Endothelial cell of umbilical vein (primary cell): Measurements from ENCODE around the gene AUTS2. TPM values are rescaled to one million over a fixed set of nuclear protein-coding genes. Genes with fewer than 3 reads are reported as not detected.

ENCODE experiments used
- BruUV-seq: library from RNA; stranded (reverse); fragments of 400-500 nt; replicated peaks from 2 replicates; lab custom pipeline; 2021; lab: Mats Ljungman, UMichigan
- CTCF ChIA-PET: fragments of 300-600, 350-600 bp; sonication (Branson Sonifier 250); formaldehyde crosslinking; loops from one replicate; lab custom pipeline; 2021; ENCODE audit warnings: antibody characterized with exemption, inconsistent platforms; lab: Charles Lee
- POLR2A ChIA-PET: fragments of 300-600, 350-600 bp; sonication (Branson Sonifier 250); formaldehyde crosslinking; loops from one replicate; lab custom pipeline; 2021; ENCODE audit warnings: antibody characterized with exemption, inconsistent platforms; lab: Charles Lee
- DNase-seq: peaks from one replicate; pipeline ENCODE4 v3.0.0-alpha.2; 2011; ENCODE audit warnings: low read depth, low spot score
- FAIRE-seq: peaks from 2 replicates; lab custom pipeline; 2011; peaks lifted over from hg19 to GRCh38; lab: Jason Lieb, UNC
- H2AFZ ChIP-seq: 2 replicates; pipeline ENCODE4 v1.6.0; 2012; ENCODE audit warnings: low read depth, low read length, control low read depth, inconsistent platforms
- H3K27ac ChIP-seq: 2 replicates; pipeline ENCODE4 v1.5.1; 2011; ENCODE audit warnings: low read depth, mild to moderate bottlenecking, control low read depth, low read length, moderate library complexity; ENCODE audit not compliant: insufficient read depth
- H3K27me3 ChIP-seq, 2 experiments: 2 replicates each; pipeline versions ENCODE4 v1.6.0 to v1.6.1; 2011; ENCODE audit warnings: low read length in 2 of 2, mixed read lengths in 1 of 2; ENCODE audit not compliant: control insufficient read depth in 2 of 2, insufficient read depth in 2 of 2
- H3K36me3 ChIP-seq, 2 experiments: 2 replicates in 1 of 2; 3 replicates in 1 of 2; pipeline ENCODE4 v1.5.1; 2011; ENCODE audit warnings: low read length in 2 of 2, mild to moderate bottlenecking in 1 of 2, moderate library complexity in 1 of 2; ENCODE audit not compliant: control insufficient read depth in 2 of 2, insufficient read depth in 2 of 2; ENCODE audit errors: extremely low read depth in 1 of 2
- H3K4me1 ChIP-seq: 3 replicates; pipeline ENCODE4 v1.5.1; 2011; ENCODE audit warnings: mild to moderate bottlenecking, low read length; ENCODE audit not compliant: control insufficient read depth, insufficient read depth; ENCODE audit errors: extremely low read depth
- H3K4me2 ChIP-seq: 2 replicates; pipeline ENCODE4 v1.6.1; 2011; ENCODE audit warnings: low read length, control low read depth, mixed read lengths; ENCODE audit not compliant: insufficient read depth
- H3K4me3 ChIP-seq, 3 experiments: fragments of 200-600 bp in 1 of 3; sonication (generic), shearing (Covaris generic) in 1 of 3; replicated peaks in 1 of 3; 2 replicates each; pipeline ENCODE4 v1.5.1; 2011 to 2016; ENCODE audit warnings: control low read depth in 3 of 3, low read length in 3 of 3, mild to moderate bottlenecking in 2 of 3, inconsistent platforms in 1 of 3, low read depth in 1 of 3, moderate library complexity in 1 of 3; ENCODE audit not compliant: insufficient read depth in 1 of 3
- H3K79me2 ChIP-seq: 2 replicates; pipeline ENCODE4 v1.6.0; 2012; ENCODE audit warnings: low read length, inconsistent platforms; ENCODE audit not compliant: control insufficient read depth, insufficient read depth
- H3K9ac ChIP-seq: replicated peaks from 2 replicates; pipeline ENCODE3; 2011; ENCODE audit warnings: low read length, control low read depth; ENCODE audit not compliant: insufficient read depth; ENCODE audit errors: extremely low read depth
- H3K9me1 ChIP-seq: replicated peaks from 3 replicates; pipeline ENCODE4 v1.6.0; 2011; ENCODE audit warnings: mild to moderate bottlenecking, low read length; ENCODE audit not compliant: control insufficient read depth, insufficient read depth; ENCODE audit errors: extremely low read depth
- H3K9me3 ChIP-seq: replicated peaks from 2 replicates; pipeline ENCODE4 v1.5.1; 2012; ENCODE audit warnings: low read length, inconsistent platforms; ENCODE audit not compliant: control insufficient read depth, insufficient read depth
- H4K20me1 ChIP-seq: replicated peaks from 2 replicates; pipeline ENCODE3; 2011; ENCODE audit warnings: mild to moderate bottlenecking, low read length; ENCODE audit not compliant: control insufficient read depth, insufficient read depth; ENCODE audit errors: extremely low read depth
- EZH2 ChIP-seq: IDR thresholded peaks from 2 replicates; pipeline ENCODE4 v1.6.1; 2012; ENCODE audit warnings: borderline replicate concordance, low read depth, mild to moderate bottlenecking, moderate library complexity, low read length, inconsistent platforms; ENCODE audit not compliant: severe bottlenecking
- FOS ChIP-seq: IDR thresholded peaks from 2 replicates; pipeline ENCODE4 v1.6.1; 2011; ENCODE audit warnings: mild to moderate bottlenecking, low read length, moderate library complexity, borderline replicate concordance; ENCODE audit not compliant: insufficient read depth
- GATA2 ChIP-seq: IDR thresholded peaks from 2 replicates; pipeline ENCODE4 v1.7.0; 2011; ENCODE audit warnings: low read depth, mild to moderate bottlenecking, moderate library complexity, mixed read lengths, low read length; ENCODE audit not compliant: insufficient read length, insufficient read depth
- JUN ChIP-seq: IDR thresholded peaks from 2 replicates; pipeline ENCODE4 v1.6.1; 2011; ENCODE audit warnings: borderline replicate concordance, low read depth; ENCODE audit not compliant: insufficient read length, insufficient read depth
- MYC ChIP-seq: IDR thresholded peaks from one replicate; pipeline ENCODE4 v1.6.1; 2011; ENCODE audit warnings: mild to moderate bottlenecking, low read depth, low read length
- POLR2A ChIP-seq: IDR thresholded peaks from 2 replicates; pipeline ENCODE4 v1.6.1; 2012; ENCODE audit warnings: low read depth, mild to moderate bottlenecking, control low read depth, low read length
- POLR2AphosphoS5 ChIP-seq: IDR thresholded peaks from 2 replicates; pipeline ENCODE4 v1.6.1; 2012; ENCODE audit warnings: low read depth, mild to moderate bottlenecking, control low read depth, low read length, moderate library complexity; ENCODE audit not compliant: insufficient read depth
- dilution Hi-C: fragments of 300-500 bp; cut with MboI; formaldehyde crosslinking; loops from one replicate; pipeline ENCODE4 v1.15.0; 2019; ENCODE audit warnings: low sequenced_read_pairs; ENCODE audit not compliant: extremely low pct_ligation_motif_present
- intact Hi-C: fragments of 100-400 bp; cut with micrococcal nuclease; formaldehyde crosslinking; loops from one replicate; pipeline ENCODE4 v1.10.0; 2022
- polyA plus RNA-seq, 4 experiments: library from polyadenylated mRNA; depleted of rRNA in 3 of 4; stranded (reverse) in 3 of 4; unstranded in 1 of 4; fragments of >200 nt; gene quantifications; 2 replicates each; pipeline versions ENCODE4 v1.2.1 to v1.2.3, GENCODE V29; 2011 to 2012; ENCODE audit warnings: missing spikeins in 1 of 4
- total RNA-seq: library from RNA; stranded (reverse); gene quantifications from 2 replicates; pipeline ENCODE4 v1.2.3, GENCODE V29; 2021
- TF ChIP-seq, protein P1 (sequence below): IDR thresholded peaks from 2 replicates; pipeline ENCODE4 v1.6.1; 2011; ENCODE audit not compliant: insufficient read depth, insufficient read length
- TF ChIP-seq, protein P2 (sequence below), 2 donors: IDR thresholded peaks; 1 replicate in 1 of 2; 2 replicates in 1 of 2; pipeline ENCODE4 v1.5.1; 2011; ENCODE audit warnings: low read length in 2 of 2, mild to moderate bottlenecking in 2 of 2, moderate library complexity in 2 of 2, control low read depth in 1 of 2, inconsistent platforms in 1 of 2, low read depth in 1 of 2; ENCODE audit not compliant: insufficient read depth in 1 of 2; ENCODE audit errors: extremely low read depth in 1 of 2

Gene AUTS2
- total and polyA plus RNA-seq, 2 donors (not counting 3 experiments of a cell fraction or from before 2014, with no cell fraction given) = 0.59 to 8.0 TPM

DNA sequence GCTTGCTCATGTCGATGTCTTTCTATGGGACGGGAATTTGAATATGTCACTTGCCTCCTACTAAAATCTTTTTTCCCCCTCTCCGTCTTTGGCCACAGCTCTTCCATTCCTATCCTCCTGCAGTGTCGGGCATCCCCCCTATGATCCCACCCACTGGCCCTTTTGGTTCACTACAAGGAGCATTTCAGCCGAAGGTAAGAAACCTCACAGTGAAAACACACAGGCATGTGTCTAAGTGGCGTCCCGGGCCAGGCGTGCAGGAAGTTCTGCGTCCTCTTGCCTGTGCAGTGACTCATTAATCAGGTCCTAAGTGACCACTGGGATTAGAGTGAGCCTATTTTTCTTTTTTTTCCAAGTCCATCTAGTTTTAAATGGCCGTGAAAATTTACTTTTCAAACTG is 1173.2 kb downstream of the AUTS2 start:
- intact Hi-C loops = no loop called here
- ChIA-PET POLR2A (no interaction called here), CTCF (no interaction called here)
- BruUV-seq = no TSS peak
- Histone ChIP-seq H3K79me2 (no peaks in the 10 kb centered on the region), H3K9me3 (no peaks in the 10 kb centered on the region), H3K4me1 (no peaks in the 10 kb centered on the region), H3K4me3 (no peak overlapping the region), H3K9me1 (no peaks in the 10 kb centered on the region), H2AFZ (no peak overlapping the region), H4K20me1 (no peaks in the 10 kb centered on the region), H3K27ac (no peak overlapping the region), H3K27me3 (no peaks in the 10 kb centered on the region), H3K36me3 (no peaks in the 10 kb centered on the region), H3K9ac (no peak overlapping the region), H3K4me2 (no peak overlapping the region)
- DNase-seq (no peak), FAIRE-seq (no peak)
- TF ChIP-seq EZH2 (no peak), POLR2A (no peak), JUN (no peak), FOS (no peak), POLR2AphosphoS5 (no peak), GATA2 (no peak), MYC (no peak)
- TF ChIP-seq, protein P1, sequence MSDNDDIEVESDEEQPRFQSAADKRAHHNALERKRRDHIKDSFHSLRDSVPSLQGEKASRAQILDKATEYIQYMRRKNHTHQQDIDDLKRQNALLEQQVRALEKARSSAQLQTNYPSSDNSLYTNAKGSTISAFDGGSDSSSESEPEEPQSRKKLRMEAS = no peak
- TF ChIP-seq, protein P2, sequence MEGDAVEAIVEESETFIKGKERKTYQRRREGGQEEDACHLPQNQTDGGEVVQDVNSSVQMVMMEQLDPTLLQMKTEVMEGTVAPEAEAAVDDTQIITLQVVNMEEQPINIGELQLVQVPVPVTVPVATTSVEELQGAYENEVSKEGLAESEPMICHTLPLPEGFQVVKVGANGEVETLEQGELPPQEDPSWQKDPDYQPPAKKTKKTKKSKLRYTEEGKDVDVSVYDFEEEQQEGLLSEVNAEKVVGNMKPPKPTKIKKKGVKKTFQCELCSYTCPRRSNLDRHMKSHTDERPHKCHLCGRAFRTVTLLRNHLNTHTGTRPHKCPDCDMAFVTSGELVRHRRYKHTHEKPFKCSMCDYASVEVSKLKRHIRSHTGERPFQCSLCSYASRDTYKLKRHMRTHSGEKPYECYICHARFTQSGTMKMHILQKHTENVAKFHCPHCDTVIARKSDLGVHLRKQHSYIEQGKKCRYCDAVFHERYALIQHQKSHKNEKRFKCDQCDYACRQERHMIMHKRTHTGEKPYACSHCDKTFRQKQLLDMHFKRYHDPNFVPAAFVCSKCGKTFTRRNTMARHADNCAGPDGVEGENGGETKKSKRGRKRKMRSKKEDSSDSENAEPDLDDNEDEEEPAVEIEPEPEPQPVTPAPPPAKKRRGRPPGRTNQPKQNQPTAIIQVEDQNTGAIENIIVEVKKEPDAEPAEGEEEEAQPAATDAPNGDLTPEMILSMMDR (IDR thresholded peaks at IDR 0.05; ENCODE audit: extremely low read depth in 1 of 2, insufficient read depth in 1 of 2, low read depth in 1 of 2, low read length in 2 of 2) = no peak
- dilution Hi-C loops = no loop called here
